ENCODE results near the gene WDR82.
A peak's percentile ranks its signal among the peaks of the same experiment; 100 is the strongest.

Gene WDR82

GRCh38 chr3:52250122-52250521, 28.3 kb downstream of the WDR82 start:
- no peak for DNase-seq

- DNase-seq, result no peak
These were observed 28.8 kb downstream of the WDR82 start for GRCh38 chr3:52249683-52250082.

- DNase-seq, result no peak
These were observed 29.5 kb downstream of the WDR82 start for GRCh38 chr3:52248816-52249547.

GRCh38 chr3:52248165-52248541, 30.3 kb downstream of the WDR82 start:
- DNase-seq, result no peak

GRCh38 chr3:52247409-52248164, 30.9 kb downstream of the WDR82 start:
- no peak for DNase-seq

- no peak for DNase-seq
These were observed 31.6 kb downstream of the WDR82 start for GRCh38 chr3:52246728-52247408.

- DNase-seq, result no peak
These were observed 32.2 kb downstream of the WDR82 start for GRCh38 chr3:52246264-52246620.

- peak; percentile 58 for DNase-seq
These were observed 32.9 kb downstream of the WDR82 start, which contains the start of gene PPM1M for GRCh38 chr3:52245322-52246263. Gene PPM1M (plus strand): TSS chr3:52245759. CDS start chr3:52245825, 66 bp downstream.

GRCh38 chr3:52243791-52244628, 34.4 kb downstream of the WDR82 start:
- DNase-seq, result no peak

- no peak for DNase-seq
These were observed 36.4 kb downstream of the WDR82 start for GRCh38 chr3:52242039-52242438.

- no peak for DNase-seq
These were observed 37.5 kb downstream of the WDR82 start for GRCh38 chr3:52240886-52241370.

GRCh38 chr3:52240059-52240885, 38.2 kb downstream of the WDR82 start:
- peak; percentile 69 for DNase-seq

- peak; percentile 92 for DNase-seq
These were observed 39.4 kb downstream of the WDR82 start, which contains the start of gene TWF2 for GRCh38 chr3:52238761-52239701. Gene TWF2 (minus strand): TSS chr3:52239158. CDS start chr3:52239016, 142 bp downstream.

GRCh38 chr3:52238193-52238760, 40.2 kb downstream of the WDR82 start:
- no peak for DNase-seq

GRCh38 chr3:52237657-52238172, 40.7 kb downstream of the WDR82 start:
- DNase-seq, result no peak

- no peak for DNase-seq
These were observed 41.3 kb downstream of the WDR82 start for GRCh38 chr3:52237006-52237656.

- no peak for DNase-seq
These were observed 42.0 kb downstream of the WDR82 start for GRCh38 chr3:52236424-52236886.
